HepG2 (cell line): ENCODE data around the gene C12orf60. TPM values are rescaled to one million over a fixed set of nuclear protein-coding genes. Genes with fewer than 3 reads are reported as not detected.

Experiments used
- ATF1 ChIP-seq: IDR thresholded peaks from 2 replicates; pipeline ENCODE4 v1.6.1; 2016; ENCODE audit warnings: mild to moderate bottlenecking, control low read depth
- ATF7-NPFF ChIP-seq: sonication (generic); formaldehyde crosslinking; IDR thresholded peaks from 2 replicates; pipeline ENCODE4 v1.8.1; 2023; ENCODE audit warnings: mild to moderate bottlenecking, low read depth, missing genetic modification reagents, moderate library complexity
- CC2D1A ChIP-seq: sonication (generic); formaldehyde crosslinking; IDR thresholded peaks from 2 replicates; pipeline ENCODE4 v1.8.1; 2023; ENCODE audit warnings: mild to moderate bottlenecking, missing genetic modification reagents
- CENPX ChIP-seq: sonication (generic); formaldehyde crosslinking; IDR thresholded peaks from 2 replicates; pipeline ENCODE4 v1.9.0; 2021; ENCODE audit warnings: mild to moderate bottlenecking, missing genetic modification reagents, moderate library complexity
- CHD2 ChIP-seq: IDR thresholded peaks from 2 replicates; pipeline ENCODE4 v1.6.1; 2011; ENCODE audit warnings: low read depth, low read length, improper control_type of control experiment
- NONO ChIP-seq, 2 experiments: fragments of 450-650 bp in 1 of 2; sonication (generic) in 1 of 2; formaldehyde crosslinking in 1 of 2; IDR thresholded peaks in 1 of 2; conservative IDR thresholded peaks in 1 of 2; 2 replicates each; pipeline versions ENCODE4 v1.6.1 to v1.8.0; 2017 to 2022; ENCODE audit warnings: mild to moderate bottlenecking in 1 of 2, missing genetic modification reagents in 1 of 2, moderate library complexity in 1 of 2
- PHF20 ChIP-seq: sonication (generic); formaldehyde crosslinking; IDR thresholded peaks from 2 replicates; pipeline ENCODE4 v1.5.0; 2020; ENCODE audit warnings: mild to moderate bottlenecking, missing genetic modification reagents
- POGZ ChIP-seq: sonication (generic); formaldehyde crosslinking; IDR thresholded peaks from 2 replicates; pipeline ENCODE4 v1.4.0; 2020; ENCODE audit warnings: mild to moderate bottlenecking, missing genetic modification reagents
- RELA ChIP-seq: sonication (generic); formaldehyde crosslinking; IDR thresholded peaks from 2 replicates; pipeline ENCODE4 v1.4.0; 2020; ENCODE audit warnings: missing genetic modification reagents
- SOX5 ChIP-seq: IDR thresholded peaks from 2 replicates; pipeline ENCODE4 v1.6.1; 2016; ENCODE audit warnings: borderline replicate concordance
- STAT5B ChIP-seq: sonication (generic); formaldehyde crosslinking; IDR thresholded peaks from 2 replicates; pipeline ENCODE4 v1.4.0; 2020; ENCODE audit warnings: missing genetic modification reagents
- TBX2 ChIP-seq: sonication (generic); formaldehyde crosslinking; IDR thresholded peaks from 2 replicates; pipeline ENCODE4 v1.5.0; 2020; ENCODE audit warnings: missing genetic modification reagents, mild to moderate bottlenecking, borderline replicate concordance
- YEATS2 ChIP-seq: sonication (generic); formaldehyde crosslinking; IDR thresholded peaks from 2 replicates; pipeline ENCODE4 v1.4.0; 2020; ENCODE audit warnings: missing genetic modification reagents, borderline replicate concordance
- ZFP90 ChIP-seq: sonication (generic); formaldehyde crosslinking; IDR thresholded peaks from 2 replicates; pipeline ENCODE4 v1.8.0; 2022; ENCODE audit warnings: missing genetic modification reagents, mild to moderate bottlenecking, inconsistent platforms, borderline replicate concordance
- ZMYM4 ChIP-seq: sonication (generic); formaldehyde crosslinking; IDR thresholded peaks from 2 replicates; pipeline ENCODE4 v1.8.1; 2023; ENCODE audit warnings: mild to moderate bottlenecking, missing genetic modification reagents
- ZNF235 ChIP-seq: sonication (generic); formaldehyde crosslinking; IDR thresholded peaks from 2 replicates; pipeline ENCODE4 v1.8.1; 2023; ENCODE audit warnings: mild to moderate bottlenecking, missing genetic modification reagents, borderline replicate concordance
- ZNF264 ChIP-seq: sonication (generic); formaldehyde crosslinking; IDR thresholded peaks from 2 replicates; pipeline ENCODE4 v1.4.0; 2020; ENCODE audit warnings: missing genetic modification reagents
- ZNF329 ChIP-seq: sonication (generic); formaldehyde crosslinking; IDR thresholded peaks from 2 replicates; pipeline ENCODE4 v1.9.0; 2021; ENCODE audit warnings: low read depth, mild to moderate bottlenecking, missing genetic modification reagents
- ZNF614 ChIP-seq: IDR thresholded peaks from 2 replicates; pipeline ENCODE4 v1.6.1; 2018; ENCODE audit warnings: missing biosample characterization, missing genetic modification reagents, inconsistent platforms, borderline replicate concordance
- ZNF720 ChIP-seq: sonication (generic); formaldehyde crosslinking; IDR thresholded peaks from 2 replicates; pipeline ENCODE4 v1.4.0; 2020; ENCODE audit warnings: missing genetic modification reagents
- ZNF782 ChIP-seq: sonication (generic); formaldehyde crosslinking; IDR thresholded peaks from 2 replicates; pipeline ENCODE4 v1.4.0; 2020; ENCODE audit warnings: missing genetic modification reagents, mild to moderate bottlenecking, borderline replicate concordance
- polyA plus RNA-seq, 8 experiments: library from polyadenylated mRNA; depleted of rRNA in 3 of 8; stranded (reverse) in 7 of 8; unstranded in 1 of 8; fragments of >200 nt; fragmentation: Illumina TruSeq in 4 of 8; extraction: Trizol in 4 of 8; gene quantifications; 2 replicates each; pipeline versions ENCODE4 v1.2.1 to v1.2.3, GENCODE V29; 2011 to 2016; ENCODE audit warnings: low read depth in 4 of 8, missing spikeins in 1 of 8, mixed read lengths in 1 of 8; ENCODE audit not compliant: insufficient read depth in 1 of 8
- total RNA-seq, 5 experiments: library from RNA; depleted of rRNA; stranded (reverse); fragments of >200 nt; fragmentation: Illumina TruSeq; extraction: Trizol; gene quantifications; 2 replicates each; pipeline ENCODE4 v1.2.3, GENCODE V29; 2016; ENCODE audit warnings: low read depth in 1 of 5
- TF ChIP-seq, protein P1 (sequence below): sonication (generic); formaldehyde crosslinking; IDR thresholded peaks from 2 replicates; pipeline ENCODE4 v1.9.0; 2021; ENCODE audit warnings: missing genetic modification reagents, borderline replicate concordance
- TF ChIP-seq, protein P2 (sequence below): sonication (generic); formaldehyde crosslinking; IDR thresholded peaks from 2 replicates; pipeline ENCODE4 v1.4.0; 2020; ENCODE audit warnings: mild to moderate bottlenecking, missing genetic modification reagents, borderline replicate concordance

The C12orf60 gene
- total and polyA plus RNA-seq, 2 of the 13 experiments (the other 11 are each of a cell fraction or from before 2014, with no cell fraction given) = 0.55 to 1.4 TPM

DNA sequence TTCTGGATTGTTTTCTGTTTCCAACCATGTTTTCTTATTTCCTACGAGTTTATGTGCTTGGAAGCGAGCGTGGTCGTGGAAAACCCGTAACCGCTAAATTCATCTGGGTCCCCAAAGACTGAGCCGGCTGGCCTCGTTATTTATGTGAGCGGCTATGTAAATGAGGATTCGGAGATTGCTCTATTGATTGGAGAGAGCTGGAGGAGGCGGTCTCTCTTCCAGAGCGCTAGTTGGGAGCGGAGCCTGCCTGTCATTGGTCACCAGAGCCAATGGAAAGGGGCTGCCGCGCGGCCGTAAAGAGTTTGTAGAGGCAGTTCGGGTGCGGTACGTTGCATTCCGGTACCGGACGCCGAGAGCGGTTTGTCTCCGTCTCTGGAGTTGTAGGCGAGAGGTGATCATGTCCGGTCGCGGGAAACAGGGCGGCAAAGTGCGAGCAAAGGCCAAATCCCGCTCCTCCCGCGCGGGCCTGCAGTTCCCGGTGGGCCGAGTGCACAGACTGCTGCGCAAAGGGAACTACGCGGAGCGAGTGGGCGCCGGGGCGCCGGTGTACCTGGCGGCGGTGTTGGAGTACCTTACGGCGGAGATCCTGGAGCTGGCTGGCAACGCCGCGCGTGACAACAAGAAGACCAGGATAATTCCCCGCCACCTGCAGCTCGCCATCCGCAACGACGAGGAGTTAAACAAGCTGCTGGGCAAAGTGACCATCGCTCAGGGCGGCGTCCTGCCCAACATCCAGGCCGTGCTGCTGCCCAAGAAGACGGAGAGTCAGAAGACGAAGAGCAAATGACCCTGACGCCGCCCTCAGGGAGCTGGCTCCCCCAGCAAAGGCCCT, 29.2 kb upstream of the C12orf60 start (continued):
- TF ChIP-seq CENPX (CRISPR knock-in tag) (no peak), ZFP90 (CRISPR knock-in tag) (no peak), ZMYM4 (CRISPR knock-in tag) (peak; percentile 66), STAT5B (CRISPR knock-in tag) (no peak), ZNF235 (CRISPR knock-in tag) (no peak), YEATS2 (no peak), ZNF264 (CRISPR knock-in tag) (no peak), ATF1 (CRISPR knock-in tag) (no peak), ZNF614 (CRISPR knock-in tag) (0 out of 2 replicates have a peak, but pooled peaks have one; percentile 18), POGZ (CRISPR knock-in tag) (no peak; the same call in 1 of the 2 replicates), ZNF329 (no peak), PHF20 (no peak), ZNF720 (CRISPR knock-in tag) (no peak), CC2D1A (CRISPR knock-in tag) (no peak), ZNF782 (CRISPR knock-in tag) (no peak), ATF7-NPFF (no peak), RELA (CRISPR knock-in tag) (no peak), CHD2 (no peak; the same call in 1 of the 2 replicates), SOX5 (CRISPR knock-in tag) (no peak), TBX2 (CRISPR knock-in tag) (no peak; the same call in 1 of the 2 replicates), NONO (IDR thresholded peaks at IDR 0.05) (no peak), NONO (CRISPR knock-in tag; conservative IDR thresholded peaks at IDR 0.05) (no peak)
- TF ChIP-seq, protein P1, sequence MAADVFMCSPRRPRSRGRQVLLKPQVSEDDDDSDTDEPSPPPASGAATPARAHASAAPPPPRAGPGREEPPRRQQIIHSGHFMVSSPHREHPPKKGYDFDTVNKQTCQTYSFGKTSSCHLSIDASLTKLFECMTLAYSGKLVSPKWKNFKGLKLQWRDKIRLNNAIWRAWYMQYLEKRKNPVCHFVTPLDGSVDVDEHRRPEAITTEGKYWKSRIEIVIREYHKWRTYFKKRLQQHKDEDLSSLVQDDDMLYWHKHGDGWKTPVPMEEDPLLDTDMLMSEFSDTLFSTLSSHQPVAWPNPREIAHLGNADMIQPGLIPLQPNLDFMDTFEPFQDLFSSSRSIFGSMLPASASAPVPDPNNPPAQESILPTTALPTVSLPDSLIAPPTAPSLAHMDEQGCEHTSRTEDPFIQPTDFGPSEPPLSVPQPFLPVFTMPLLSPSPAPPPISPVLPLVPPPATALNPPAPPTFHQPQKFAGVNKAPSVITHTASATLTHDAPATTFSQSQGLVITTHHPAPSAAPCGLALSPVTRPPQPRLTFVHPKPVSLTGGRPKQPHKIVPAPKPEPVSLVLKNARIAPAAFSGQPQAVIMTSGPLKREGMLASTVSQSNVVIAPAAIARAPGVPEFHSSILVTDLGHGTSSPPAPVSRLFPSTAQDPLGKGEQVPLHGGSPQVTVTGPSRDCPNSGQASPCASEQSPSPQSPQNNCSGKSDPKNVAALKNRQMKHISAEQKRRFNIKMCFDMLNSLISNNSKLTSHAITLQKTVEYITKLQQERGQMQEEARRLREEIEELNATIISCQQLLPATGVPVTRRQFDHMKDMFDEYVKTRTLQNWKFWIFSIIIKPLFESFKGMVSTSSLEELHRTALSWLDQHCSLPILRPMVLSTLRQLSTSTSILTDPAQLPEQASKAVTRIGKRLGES = no peak
- TF ChIP-seq, protein P2, sequence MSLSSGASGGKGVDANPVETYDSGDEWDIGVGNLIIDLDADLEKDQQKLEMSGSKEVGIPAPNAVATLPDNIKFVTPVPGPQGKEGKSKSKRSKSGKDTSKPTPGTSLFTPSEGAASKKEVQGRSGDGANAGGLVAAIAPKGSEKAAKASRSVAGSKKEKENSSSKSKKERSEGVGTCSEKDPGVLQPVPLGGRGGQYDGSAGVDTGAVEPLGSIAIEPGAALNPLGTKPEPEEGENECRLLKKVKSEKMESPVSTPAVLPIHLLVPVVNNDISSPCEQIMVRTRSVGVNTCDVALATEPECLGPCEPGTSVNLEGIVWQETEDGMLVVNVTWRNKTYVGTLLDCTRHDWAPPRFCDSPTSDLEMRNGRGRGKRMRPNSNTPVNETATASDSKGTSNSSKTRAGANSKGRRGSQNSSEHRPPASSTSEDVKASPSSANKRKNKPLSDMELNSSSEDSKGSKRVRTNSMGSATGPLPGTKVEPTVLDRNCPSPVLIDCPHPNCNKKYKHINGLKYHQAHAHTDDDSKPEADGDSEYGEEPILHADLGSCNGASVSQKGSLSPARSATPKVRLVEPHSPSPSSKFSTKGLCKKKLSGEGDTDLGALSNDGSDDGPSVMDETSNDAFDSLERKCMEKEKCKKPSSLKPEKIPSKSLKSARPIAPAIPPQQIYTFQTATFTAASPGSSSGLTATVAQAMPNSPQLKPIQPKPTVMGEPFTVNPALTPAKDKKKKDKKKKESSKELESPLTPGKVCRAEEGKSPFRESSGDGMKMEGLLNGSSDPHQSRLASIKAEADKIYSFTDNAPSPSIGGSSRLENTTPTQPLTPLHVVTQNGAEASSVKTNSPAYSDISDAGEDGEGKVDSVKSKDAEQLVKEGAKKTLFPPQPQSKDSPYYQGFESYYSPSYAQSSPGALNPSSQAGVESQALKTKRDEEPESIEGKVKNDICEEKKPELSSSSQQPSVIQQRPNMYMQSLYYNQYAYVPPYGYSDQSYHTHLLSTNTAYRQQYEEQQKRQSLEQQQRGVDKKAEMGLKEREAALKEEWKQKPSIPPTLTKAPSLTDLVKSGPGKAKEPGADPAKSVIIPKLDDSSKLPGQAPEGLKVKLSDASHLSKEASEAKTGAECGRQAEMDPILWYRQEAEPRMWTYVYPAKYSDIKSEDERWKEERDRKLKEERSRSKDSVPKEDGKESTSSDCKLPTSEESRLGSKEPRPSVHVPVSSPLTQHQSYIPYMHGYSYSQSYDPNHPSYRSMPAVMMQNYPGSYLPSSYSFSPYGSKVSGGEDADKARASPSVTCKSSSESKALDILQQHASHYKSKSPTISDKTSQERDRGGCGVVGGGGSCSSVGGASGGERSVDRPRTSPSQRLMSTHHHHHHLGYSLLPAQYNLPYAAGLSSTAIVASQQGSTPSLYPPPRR (CRISPR knock-in tag) = no peak
